GM19467 (cell line): ENCODE measurements around the gene TBC1D22B.
"Not testable (repeated sequence)": the region's sequence is repeated elsewhere in the genome, so short reads cannot be mapped to it uniquely, and the experiment has no call there.

Experiments used
- ATAC-seq: cut with Tn5 transposase; IDR thresholded peaks from one replicate; pipeline ENCODE4 v1.9.1; 2021; ENCODE audit warnings: mild to moderate bottlenecking, moderate library complexity; ENCODE audit not compliant: unreplicated experiment

The TBC1D22B gene

GRCh38 chr6:37265001-37265400 is 7.4 kb downstream of the TBC1D22B start:
- no peak for ATAC-seq

- no peak for ATAC-seq
Measured at GRCh38 chr6:37265860-37266259, 8.3 kb downstream of the TBC1D22B start.

- no peak for ATAC-seq
Measured at GRCh38 chr6:37269105-37269504, 11.5 kb downstream of the TBC1D22B start.

- no peak for ATAC-seq
Measured at GRCh38 chr6:37272834-37273566, 15.4 kb downstream of the TBC1D22B start.

GRCh38 chr6:37273690-37274089 is 16.1 kb downstream of the TBC1D22B start:
- ATAC-seq, result no peak

- no peak for ATAC-seq
Measured at GRCh38 chr6:37275350-37275749, 17.8 kb downstream of the TBC1D22B start.

- ATAC-seq, result peak; percentile 76
Measured at GRCh38 chr6:37277001-37277409, 19.4 kb downstream of the TBC1D22B start.

- ATAC-seq, result no peak
Measured at GRCh38 chr6:37279366-37280134, 22.0 kb downstream of the TBC1D22B start.

- no peak for ATAC-seq
Measured at GRCh38 chr6:37280162-37280887, 22.8 kb downstream of the TBC1D22B start.

- no peak for ATAC-seq
Measured at GRCh38 chr6:37282371-37282770, 24.8 kb downstream of the TBC1D22B start.

- ATAC-seq, result no peak
Measured at GRCh38 chr6:37283268-37283667, 25.7 kb downstream of the TBC1D22B start.

GRCh38 chr6:37283671-37284151 is 26.1 kb downstream of the TBC1D22B start:
- ATAC-seq, result no peak

GRCh38 chr6:37284781-37285180 is 27.2 kb downstream of the TBC1D22B start:
- ATAC-seq, result no peak

GRCh38 chr6:37285861-37286311 is 28.3 kb downstream of the TBC1D22B start:
- no peak for ATAC-seq

GRCh38 chr6:37287519-37288157 is 30.1 kb downstream of the TBC1D22B start:
- no peak for ATAC-seq

GRCh38 chr6:37288247-37288646 is 30.7 kb downstream of the TBC1D22B start:
- ATAC-seq, result no peak

GRCh38 chr6:37289931-37290330 is 32.4 kb downstream of the TBC1D22B start:
- no peak for ATAC-seq

- no peak for ATAC-seq
Measured at GRCh38 chr6:37293426-37293825, 35.9 kb downstream of the TBC1D22B start.

GRCh38 chr6:37297637-37298036 is 40.1 kb downstream of the TBC1D22B start:
- ATAC-seq, result not testable (repeated sequence)

- no peak for ATAC-seq
Measured at GRCh38 chr6:37298958-37299357, 41.4 kb downstream of the TBC1D22B start.

- ATAC-seq, result no peak
Measured at GRCh38 chr6:37299990-37300389, 42.4 kb downstream of the TBC1D22B start.
